Cortex of kidney (tissue), 1 donor: ENCODE data around the gene C2orf76.

Source experiments
- DNase-seq: peaks from one replicate; lab custom pipeline; 2025; lab: John Stamatoyannopoulos, UW

C2orf76 gene

GRCh38 chr2:119264781-119265692 lies 101.6 kb downstream of the C2orf76 start:
- no peak for DNase-seq

GRCh38 chr2:119263656-119264055 lies 103.0 kb downstream of the C2orf76 start:
- DNase-seq = no peak

GRCh38 chr2:119263025-119263424 lies 103.6 kb downstream of the C2orf76 start:
- DNase-seq = no peak

GRCh38 chr2:119261493-119262225 lies 105.0 kb downstream of the C2orf76 start:
- no peak for DNase-seq

DNA sequence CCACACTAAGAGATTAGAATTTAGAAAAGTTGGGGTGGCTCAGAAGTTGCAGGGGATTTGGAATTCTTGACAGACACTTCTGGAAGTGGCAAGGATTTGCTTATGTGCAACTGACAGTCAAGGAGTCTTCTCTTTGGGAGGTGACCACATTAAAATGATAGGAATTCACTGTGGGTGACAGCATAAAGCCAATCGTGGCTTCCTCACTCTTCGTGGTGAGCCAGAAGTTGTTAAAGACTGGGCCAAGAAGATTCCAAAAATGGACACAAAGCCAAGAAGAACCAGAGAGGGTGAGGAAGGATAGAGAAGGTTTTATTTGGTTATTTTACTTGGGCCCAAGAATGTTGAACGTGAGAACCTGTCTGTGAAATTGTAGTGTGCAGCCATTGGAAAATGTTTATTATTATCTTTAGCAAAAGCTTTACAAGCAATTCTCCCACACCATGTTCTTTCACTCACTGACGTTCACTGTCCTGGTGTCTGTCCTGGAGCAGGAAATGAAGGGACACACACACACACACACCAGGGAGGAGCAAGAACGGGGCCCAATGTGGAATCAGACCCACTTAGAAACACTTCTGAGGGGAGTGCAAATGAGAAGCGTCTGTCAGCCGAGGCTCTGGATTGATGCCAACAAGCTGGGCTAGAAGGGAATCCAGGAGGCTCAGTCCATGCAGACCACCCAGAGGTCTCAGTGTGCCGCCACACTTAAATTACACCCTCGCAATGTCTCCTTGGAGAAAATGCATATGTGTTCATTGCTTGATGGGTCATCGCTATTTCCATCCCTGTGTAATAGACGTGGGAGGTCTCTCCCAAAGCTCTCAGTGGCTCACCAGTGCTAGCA lies 105.8 kb downstream of the C2orf76 start:
- DNase-seq = no peak

GRCh38 chr2:119259296-119259860 lies 107.3 kb downstream of the C2orf76 start:
- DNase-seq = no peak

GRCh38 chr2:119257198-119257597 lies 109.4 kb downstream of the C2orf76 start:
- DNase-seq = no peak

DNA sequence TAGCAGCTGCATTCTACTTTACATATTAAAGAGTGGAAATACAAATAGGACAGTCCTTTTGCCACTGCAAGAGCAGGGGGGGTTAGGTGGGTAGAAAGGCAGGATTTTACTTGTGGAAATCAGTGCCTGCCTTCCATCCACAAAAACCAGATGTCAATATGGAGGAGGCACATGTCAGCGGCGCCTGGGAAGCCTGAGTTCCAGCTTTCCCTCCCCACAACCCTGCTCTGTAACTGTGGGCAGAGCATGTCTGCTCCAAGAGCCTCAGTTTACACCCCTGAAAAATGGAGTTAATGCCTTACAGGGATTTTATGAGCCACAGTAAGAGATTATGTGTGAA lies 110.1 kb downstream of the C2orf76 start:
- DNase-seq = no peak

GRCh38 chr2:119255760-119256581 lies 110.7 kb downstream of the C2orf76 start:
- no peak for DNase-seq

- no peak for DNase-seq
These were observed 112.0 kb downstream of the C2orf76 start for GRCh38 chr2:119254601-119255080.

DNA sequence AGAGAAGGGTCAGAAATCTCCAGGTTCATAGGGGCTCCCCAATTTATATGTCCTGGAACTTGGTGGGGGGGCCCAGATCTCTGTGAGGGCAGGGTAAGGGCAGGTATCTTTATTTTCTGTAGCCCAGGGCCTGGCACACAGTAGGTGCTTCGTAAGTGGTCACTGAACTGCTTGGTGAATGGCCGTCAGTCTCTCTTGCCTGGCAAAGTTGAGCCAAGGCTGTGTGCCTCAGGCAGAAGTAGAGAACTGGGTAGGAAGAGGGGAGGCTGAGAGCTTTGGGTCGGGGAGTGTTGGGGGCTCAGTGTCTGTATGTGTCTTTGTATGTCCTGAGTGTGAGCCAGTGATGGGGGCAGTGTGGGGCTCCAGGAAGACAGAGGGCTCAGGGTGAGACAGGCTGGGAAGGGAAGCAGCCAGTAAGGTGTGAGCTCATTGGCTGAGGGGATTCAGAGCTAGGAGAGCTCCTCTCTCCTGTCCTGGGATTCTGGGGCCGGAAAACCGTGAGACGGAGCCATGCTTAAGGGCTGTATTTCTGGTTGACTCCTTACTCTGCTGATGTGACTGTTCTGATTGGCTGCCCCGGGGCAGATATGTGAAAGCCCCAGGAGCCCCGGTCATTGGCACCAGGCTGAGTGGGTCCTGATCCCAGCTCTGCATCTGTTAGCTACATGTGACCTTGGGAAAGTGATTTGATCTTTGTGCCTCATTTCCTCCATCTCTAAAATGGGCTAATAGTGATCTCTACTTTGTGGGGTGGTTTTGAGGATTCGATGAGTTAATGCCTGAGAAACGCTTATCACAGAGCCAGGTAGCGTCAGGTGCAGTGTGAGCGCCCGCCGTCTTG lies 112.7 kb downstream of the C2orf76 start:
- DNase-seq = no peak

DNA sequence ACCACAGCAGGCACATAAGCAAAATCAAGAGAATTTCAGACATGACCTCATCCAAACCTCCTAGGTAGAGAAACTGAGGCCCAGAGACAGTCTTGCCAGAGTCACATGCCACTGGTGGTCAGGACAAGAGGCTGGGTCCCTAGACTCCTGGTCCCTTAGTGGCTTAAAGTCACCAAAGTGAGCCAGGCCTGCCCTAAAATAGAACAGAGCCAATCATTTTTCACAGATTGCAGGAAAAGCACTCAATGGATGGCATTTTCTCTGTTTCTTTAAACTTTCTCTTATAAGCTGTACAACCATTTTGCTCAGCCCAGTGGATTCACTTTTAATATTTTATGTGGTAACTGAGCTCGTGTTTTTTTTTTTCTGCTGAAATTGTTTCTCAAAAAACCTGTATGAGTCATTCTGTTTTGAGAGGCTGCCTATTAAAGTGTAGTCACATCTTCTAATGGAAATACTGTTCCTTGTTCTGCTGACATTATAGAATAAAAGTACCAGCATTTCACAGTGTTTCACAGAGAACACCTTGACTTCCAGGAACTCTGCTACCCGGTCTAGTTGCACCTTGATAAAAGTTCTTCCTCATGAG lies 113.4 kb downstream of the C2orf76 start:
- no peak for DNase-seq
